AG10803 (cell line): Measurements from ENCODE around the gene KRTAP12-3.

ENCODE experiments used
- DNase-seq: peaks from one replicate; pipeline ENCODE4 v3.0.0; 2010; ENCODE audit warnings: low read depth
- H3K4me3 ChIP-seq: 2 replicates; pipeline ENCODE4 v1.5.1; 2011; ENCODE audit warnings: mild to moderate bottlenecking, low read length, control low read depth
- TF ChIP-seq, protein P1 (sequence below): conservative IDR thresholded peaks from 2 replicates; pipeline ENCODE4 v1.5.1; 2011; ENCODE audit warnings: mild to moderate bottlenecking, low read length, control low read depth, inconsistent platforms

KRTAP12-3 gene

DNA sequence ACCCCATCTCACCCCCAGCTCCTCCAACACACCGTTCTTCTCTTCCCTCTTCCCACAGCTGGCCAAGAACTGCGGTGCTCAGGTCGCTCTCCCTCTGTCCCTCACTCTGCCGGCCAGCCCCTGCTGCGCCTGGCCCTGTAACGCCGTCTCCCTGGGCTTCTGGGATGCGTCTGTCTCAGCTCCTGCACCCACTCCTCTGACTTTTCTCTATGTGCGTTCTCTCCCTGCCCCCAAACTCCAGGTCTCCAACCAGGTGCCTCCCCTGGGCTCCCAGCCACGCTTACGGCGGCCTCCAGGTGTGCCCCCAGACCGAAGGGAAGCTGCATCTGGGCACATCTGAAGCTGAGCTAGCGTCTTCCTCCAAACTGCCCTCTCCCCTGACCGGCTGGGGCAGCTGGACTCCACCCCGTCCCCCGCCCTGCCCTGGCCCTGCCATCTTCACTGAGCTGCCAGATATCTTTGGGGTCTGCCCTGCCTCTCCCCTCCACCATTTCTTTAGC, 41.8 kb downstream of the KRTAP12-3 start:
- no peak overlapping the region for H3K4me3 ChIP-seq
- DNase-seq = no peak
- TF ChIP-seq, protein P1, sequence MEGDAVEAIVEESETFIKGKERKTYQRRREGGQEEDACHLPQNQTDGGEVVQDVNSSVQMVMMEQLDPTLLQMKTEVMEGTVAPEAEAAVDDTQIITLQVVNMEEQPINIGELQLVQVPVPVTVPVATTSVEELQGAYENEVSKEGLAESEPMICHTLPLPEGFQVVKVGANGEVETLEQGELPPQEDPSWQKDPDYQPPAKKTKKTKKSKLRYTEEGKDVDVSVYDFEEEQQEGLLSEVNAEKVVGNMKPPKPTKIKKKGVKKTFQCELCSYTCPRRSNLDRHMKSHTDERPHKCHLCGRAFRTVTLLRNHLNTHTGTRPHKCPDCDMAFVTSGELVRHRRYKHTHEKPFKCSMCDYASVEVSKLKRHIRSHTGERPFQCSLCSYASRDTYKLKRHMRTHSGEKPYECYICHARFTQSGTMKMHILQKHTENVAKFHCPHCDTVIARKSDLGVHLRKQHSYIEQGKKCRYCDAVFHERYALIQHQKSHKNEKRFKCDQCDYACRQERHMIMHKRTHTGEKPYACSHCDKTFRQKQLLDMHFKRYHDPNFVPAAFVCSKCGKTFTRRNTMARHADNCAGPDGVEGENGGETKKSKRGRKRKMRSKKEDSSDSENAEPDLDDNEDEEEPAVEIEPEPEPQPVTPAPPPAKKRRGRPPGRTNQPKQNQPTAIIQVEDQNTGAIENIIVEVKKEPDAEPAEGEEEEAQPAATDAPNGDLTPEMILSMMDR = no peak

DNA sequence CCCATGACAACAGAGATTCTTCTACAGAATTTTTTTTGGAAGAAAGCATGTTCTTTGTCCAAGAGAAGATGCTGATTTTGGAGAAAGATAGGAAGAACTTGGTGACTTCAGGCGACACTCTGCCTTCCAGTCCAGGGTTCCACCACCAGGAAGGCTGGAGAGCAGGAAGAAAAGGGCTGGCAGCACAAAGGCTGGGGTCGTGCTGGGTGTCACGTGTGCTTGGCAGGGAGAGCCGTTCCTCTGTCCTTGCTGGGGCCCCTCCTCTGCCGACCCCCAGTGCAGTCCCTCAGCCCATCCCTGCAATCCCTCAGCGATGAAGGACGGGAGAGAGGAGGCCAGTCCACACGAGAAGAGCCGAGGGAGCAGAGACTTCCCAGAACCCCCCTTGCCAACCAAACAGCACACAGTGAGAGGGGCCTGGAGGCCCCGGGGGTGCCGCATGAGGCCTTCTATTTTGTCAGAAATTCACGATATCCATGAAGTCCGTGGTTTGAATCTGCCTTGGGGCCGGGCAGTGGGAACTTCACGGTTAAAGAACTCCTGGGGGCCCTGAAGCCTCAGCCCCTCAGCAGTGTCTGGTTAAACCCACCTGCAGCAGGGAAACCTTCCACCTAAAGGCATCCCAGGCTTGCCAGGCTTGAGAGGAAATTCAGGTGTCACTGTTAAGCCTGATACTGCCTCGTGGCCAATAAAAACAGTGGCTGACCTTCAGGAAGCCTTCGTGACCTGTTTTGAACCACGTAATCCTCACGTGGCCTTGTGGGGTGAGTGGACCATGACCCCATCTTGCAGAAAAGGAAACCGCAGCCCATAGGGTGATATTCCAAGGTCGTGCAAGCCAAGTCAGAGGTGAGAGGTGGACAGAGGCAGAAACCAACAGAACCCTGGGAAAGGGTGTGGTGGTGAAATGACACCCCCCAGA, 42.6 kb downstream of the KRTAP12-3 start:
- H3K4me3 ChIP-seq = no peak overlapping the region
- DNase-seq = no peak
- TF ChIP-seq, protein P1 = no peak

DNA sequence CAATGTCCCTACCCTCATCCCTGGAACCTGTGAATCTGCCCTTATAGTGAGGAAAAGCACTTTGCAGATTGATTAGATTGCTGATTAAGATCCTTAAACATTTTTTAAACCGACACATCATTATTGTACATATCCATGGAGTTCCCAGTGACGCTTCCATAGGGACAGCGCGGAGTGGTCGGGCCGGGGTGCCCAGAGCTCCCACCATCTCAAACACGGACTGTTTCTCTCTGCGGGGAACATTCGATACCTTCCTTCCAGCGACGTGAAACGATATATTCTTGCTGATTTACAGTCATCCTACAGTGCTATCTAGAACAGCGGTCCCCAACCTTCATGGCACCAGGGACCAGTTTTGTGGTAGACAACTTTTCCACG, 43.3 kb downstream of the KRTAP12-3 start:
- TF ChIP-seq, protein P1 = no peak
- DNase-seq = no peak
- no peak overlapping the region for H3K4me3 ChIP-seq

DNA sequence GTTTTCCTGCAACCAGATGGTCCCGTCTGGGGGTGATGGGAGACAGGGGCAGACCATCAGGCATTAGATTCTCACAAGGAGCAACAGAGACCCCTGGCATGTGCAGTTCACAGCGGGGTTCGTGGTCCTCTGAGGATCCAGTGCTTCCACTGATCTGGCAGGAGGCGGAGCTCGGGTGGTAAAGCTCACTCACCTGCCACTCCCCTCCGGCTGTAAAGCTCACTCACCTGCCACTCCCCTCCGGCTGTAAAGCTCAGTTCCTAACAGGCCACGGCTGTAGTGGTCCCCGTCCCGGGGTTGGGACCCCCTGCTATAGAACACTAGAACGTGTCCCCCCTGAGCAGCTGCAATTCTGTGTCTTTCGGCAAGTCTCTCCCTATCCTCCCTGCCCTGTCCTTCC, 43.8 kb downstream of the KRTAP12-3 start:
- no peak overlapping the region for H3K4me3 ChIP-seq
- TF ChIP-seq, protein P1 = no peak
- DNase-seq = no peak

DNA sequence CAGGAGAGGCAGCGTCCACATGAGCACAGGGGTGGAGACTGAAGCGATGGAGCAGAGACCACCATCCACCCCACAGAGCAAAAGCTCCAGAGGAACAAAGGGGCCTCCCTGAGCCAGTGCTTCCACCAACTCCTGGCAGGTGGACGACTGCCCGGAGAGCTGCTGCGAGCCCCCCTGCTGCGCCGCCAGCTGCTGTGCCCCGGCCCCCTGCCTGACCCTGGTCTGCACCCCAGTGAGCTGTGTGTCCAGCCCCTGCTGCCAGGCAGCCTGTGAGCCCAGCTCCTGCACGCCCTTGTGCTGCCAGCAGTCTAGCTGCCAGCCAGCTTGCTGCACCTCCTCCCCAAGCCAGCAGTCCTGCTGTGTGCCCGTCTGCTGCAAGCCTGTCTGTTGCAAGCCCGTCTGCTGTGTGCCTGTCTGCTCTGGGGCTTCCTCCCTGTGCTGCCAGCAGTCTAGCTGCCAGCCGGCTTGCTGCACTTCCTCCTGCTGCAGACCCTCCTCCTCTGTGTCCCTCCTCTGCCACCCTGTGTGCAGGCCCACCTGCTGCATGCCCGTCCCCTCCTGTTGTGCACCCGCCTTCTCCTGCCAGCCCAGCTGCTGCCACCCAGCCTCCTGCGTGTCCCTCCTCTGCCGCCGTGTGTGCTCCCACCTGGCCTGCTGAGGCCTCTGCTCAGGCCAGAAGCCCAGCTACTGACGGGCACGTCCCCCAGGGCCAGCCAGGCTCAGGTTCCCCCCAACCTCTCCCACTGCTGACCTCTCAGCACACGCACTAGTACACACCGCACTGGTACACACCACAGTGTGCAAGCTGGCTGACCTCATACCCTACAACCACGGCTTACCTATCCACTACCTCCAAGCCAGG, 44.6 kb downstream of the KRTAP12-3 start:
- TF ChIP-seq, protein P1 = no peak
- DNase-seq = no peak

DNA sequence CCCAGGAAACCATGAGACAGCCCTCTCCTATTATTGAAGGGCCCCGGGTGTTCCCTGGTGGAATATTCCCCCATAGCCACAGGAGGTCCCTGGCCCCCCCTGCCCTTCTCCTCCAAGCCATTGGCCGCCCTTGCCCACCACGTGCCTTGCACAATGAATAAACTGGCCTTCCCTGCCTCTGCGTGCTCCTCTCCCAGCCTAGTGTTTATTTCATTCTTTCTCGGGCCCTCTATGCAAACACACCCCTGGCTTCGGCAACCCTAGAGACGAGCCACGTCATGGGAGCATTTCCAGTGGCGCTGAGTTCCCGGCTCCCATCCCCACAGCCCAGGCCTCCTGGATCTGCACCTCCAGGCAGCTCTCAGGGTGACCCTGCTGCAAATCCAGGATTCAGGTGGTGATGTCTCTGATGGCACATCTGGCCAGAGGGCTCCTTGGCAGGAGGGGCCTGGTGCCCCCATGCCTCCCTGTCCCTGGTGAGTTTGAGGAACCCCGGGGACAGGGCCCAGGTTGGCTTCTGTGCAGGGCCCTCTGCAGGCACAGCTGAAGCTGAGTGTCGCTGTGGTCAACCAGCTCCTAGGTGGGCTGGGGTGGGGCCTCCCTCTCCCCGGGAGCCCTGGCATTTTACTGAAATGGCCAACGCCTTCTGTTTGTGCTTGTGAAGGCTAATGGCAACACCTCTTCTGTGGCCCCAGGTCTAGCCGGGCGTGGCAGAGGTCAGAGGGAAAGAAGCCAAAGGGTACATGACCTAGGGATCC, 45.4 kb downstream of the KRTAP12-3 start:
- TF ChIP-seq, protein P1 = no peak
- no peak for DNase-seq
- no peak overlapping the region for H3K4me3 ChIP-seq

More for the DNA sequence above, 44.6 kb downstream of the KRTAP12-3 start:
- no peak overlapping the region for H3K4me3 ChIP-seq
